ENCODE results near the gene ACTR1B.

ACTR1B gene

GRCh38 chr2:97701186-97701585, 37.3 kb upstream of the ACTR1B start:
- H3K27me3 ChIP-seq (ENCODE audit: low read length), result no peaks in the 10 kb centered on the region
- H3K27ac ChIP-seq (ENCODE audit: low read depth, low read length), result no peak overlapping the region
- no peaks in the 10 kb centered on the region for H3K9me3 ChIP-seq (ENCODE audit: insufficient read depth, low read length)
- H2AFZ ChIP-seq (ENCODE audit: low read depth, low read length, severe bottlenecking), result no peak overlapping the region
- no peak overlapping the region for H3K4me2 ChIP-seq (ENCODE audit: low read depth, low read length, poor library complexity, severe bottlenecking)
- no peaks in the 10 kb centered on the region for H3K79me2 ChIP-seq (ENCODE audit: insufficient read depth, low read length)
- H3K9ac ChIP-seq (ENCODE audit: low read length), result no peak overlapping the region
- no peaks in the 10 kb centered on the region for H3F3A ChIP-seq (ENCODE audit: insufficient read depth)
- H3K4me3 ChIP-seq (ENCODE audit: insufficient read depth, low read length, poor library complexity, severe bottlenecking), result no peak overlapping the region
- no peaks in the 10 kb centered on the region for H4K20me1 ChIP-seq (ENCODE audit: low read depth, low read length)
- no peaks in the 10 kb centered on the region for H3K36me3 ChIP-seq (ENCODE audit: low read length)
- TF ChIP-seq CTCF (IDR thresholded peaks at IDR 0.05; ENCODE audit: insufficient read depth, low read length, poor library complexity, severe bottlenecking) (no peak), EZH2phosphoT487 (conservative IDR thresholded peaks at IDR 0.05; ENCODE audit: low read length) (no peak)
- H3K9me2 ChIP-seq (replicated peaks; ENCODE audit: insufficient read depth, low read length), result no peaks in the 10 kb centered on the region

GRCh38 chr2:97699765-97700444, 36.1 kb upstream of the ACTR1B start:
- Histone ChIP-seq H4K20me1 (ENCODE audit: low read depth, low read length) (no peaks in the 10 kb centered on the region), H3K9me3 (ENCODE audit: insufficient read depth, low read length) (no peaks in the 10 kb centered on the region), H2AFZ (ENCODE audit: low read depth, low read length, severe bottlenecking) (no peak overlapping the region), H3K27ac (ENCODE audit: low read depth, low read length) (no peak overlapping the region), H3K36me3 (ENCODE audit: low read length) (no peaks in the 10 kb centered on the region), H3K9me2 (replicated peaks; ENCODE audit: insufficient read depth, low read length) (no peaks in the 10 kb centered on the region), H3F3A (ENCODE audit: insufficient read depth) (no peaks in the 10 kb centered on the region), H3K9ac (ENCODE audit: low read length) (no peak overlapping the region), H3K27me3 (ENCODE audit: low read length) (no peaks in the 10 kb centered on the region), H3K4me3 (ENCODE audit: insufficient read depth, low read length, poor library complexity, severe bottlenecking) (no peak overlapping the region), H3K79me2 (ENCODE audit: insufficient read depth, low read length) (no peaks in the 10 kb centered on the region), H3K4me2 (ENCODE audit: low read depth, low read length, poor library complexity, severe bottlenecking) (no peak overlapping the region)
- TF ChIP-seq CTCF (IDR thresholded peaks at IDR 0.05; ENCODE audit: insufficient read depth, low read length, poor library complexity, severe bottlenecking) (peak; percentile 31), EZH2phosphoT487 (conservative IDR thresholded peaks at IDR 0.05; ENCODE audit: low read length) (no peak)

GRCh38 chr2:97698530-97698929, 34.7 kb upstream of the ACTR1B start:
- Histone ChIP-seq H3K9ac (ENCODE audit: low read length) (no peak overlapping the region), H3K9me2 (replicated peaks; ENCODE audit: insufficient read depth, low read length) (no peaks in the 10 kb centered on the region), H2AFZ (ENCODE audit: low read depth, low read length, severe bottlenecking) (no peak overlapping the region), H3K79me2 (ENCODE audit: insufficient read depth, low read length) (no peaks in the 10 kb centered on the region), H3K9me3 (ENCODE audit: insufficient read depth, low read length) (no peaks in the 10 kb centered on the region), H3K27me3 (ENCODE audit: low read length) (no peaks in the 10 kb centered on the region), H3K4me3 (ENCODE audit: insufficient read depth, low read length, poor library complexity, severe bottlenecking) (no peak overlapping the region), H4K20me1 (ENCODE audit: low read depth, low read length) (no peaks in the 10 kb centered on the region), H3K4me2 (ENCODE audit: low read depth, low read length, poor library complexity, severe bottlenecking) (no peak overlapping the region), H3K36me3 (ENCODE audit: low read length) (no peaks in the 10 kb centered on the region), H3K27ac (ENCODE audit: low read depth, low read length) (no peak overlapping the region), H3F3A (ENCODE audit: insufficient read depth) (no peaks in the 10 kb centered on the region)
- TF ChIP-seq EZH2phosphoT487 (conservative IDR thresholded peaks at IDR 0.05; ENCODE audit: low read length), result no peak
- no peak for TF ChIP-seq CTCF (IDR thresholded peaks at IDR 0.05; ENCODE audit: insufficient read depth, low read length, poor library complexity, severe bottlenecking)

All from SU-DHL-6 (cell line).